SH-SY5Y (cell line): ENCODE data around the gene KIFC3.

Experiments used
- GATA2 ChIP-seq: IDR thresholded peaks from 2 replicates; pipeline ENCODE4 v1.6.1; 2011; ENCODE audit warnings: mild to moderate bottlenecking, low read depth, low read length
- GATA3 ChIP-seq: IDR thresholded peaks from 2 replicates; pipeline ENCODE4 v1.6.1; 2011; ENCODE audit warnings: low read depth, mild to moderate bottlenecking, low read length, moderate library complexity

The KIFC3 gene

GRCh38 chr16:57786632-57787518 lies 15.4 kb downstream of the KIFC3 start:
- no peak for TF ChIP-seq GATA3
- TF ChIP-seq GATA2: no peak

- TF ChIP-seq GATA2: no peak
- no peak for TF ChIP-seq GATA3
Observed at GRCh38 chr16:57785924-57786323, 16.4 kb downstream of the KIFC3 start.

- no peak for TF ChIP-seq GATA2
- no peak for TF ChIP-seq GATA3
Observed at GRCh38 chr16:57785385-57785784, 16.9 kb downstream of the KIFC3 start.

- TF ChIP-seq GATA3 (no peak), GATA2 (no peak)
Observed at GRCh38 chr16:57784334-57784733, 18.0 kb downstream of the KIFC3 start.

GRCh38 chr16:57783883-57784282 lies 18.4 kb downstream of the KIFC3 start:
- no peak for TF ChIP-seq GATA2
- no peak for TF ChIP-seq GATA3

GRCh38 chr16:57783116-57783515 lies 19.2 kb downstream of the KIFC3 start:
- TF ChIP-seq GATA3: no peak
- TF ChIP-seq GATA2: no peak

GRCh38 chr16:57781741-57782606 lies 20.3 kb downstream of the KIFC3 start:
- TF ChIP-seq GATA3 (no peak), GATA2 (no peak)

- TF ChIP-seq GATA2: no peak
- TF ChIP-seq GATA3: no peak
Observed at GRCh38 chr16:57781349-57781740, 20.9 kb downstream of the KIFC3 start.

GRCh38 chr16:57778658-57779057 lies 23.6 kb downstream of the KIFC3 start:
- no peak for TF ChIP-seq GATA2
- TF ChIP-seq GATA3: no peak

GRCh38 chr16:57775661-57776469 lies 26.4 kb downstream of the KIFC3 start:
- TF ChIP-seq GATA3: no peak
- TF ChIP-seq GATA2: no peak

GRCh38 chr16:57774705-57775285 lies 27.5 kb downstream of the KIFC3 start:
- TF ChIP-seq GATA2: no peak
- no peak for TF ChIP-seq GATA3

- TF ChIP-seq GATA3 (no peak), GATA2 (no peak)
Observed at GRCh38 chr16:57773655-57774295, 28.5 kb downstream of the KIFC3 start.

GRCh38 chr16:57773019-57773418 lies 29.3 kb downstream of the KIFC3 start:
- no peak for TF ChIP-seq GATA3
- no peak for TF ChIP-seq GATA2
